HepG2 (cell line): Measurements from ENCODE around the gene ECPAS. TPM values are rescaled to one million over a fixed set of nuclear protein-coding genes. Genes with fewer than 3 reads are reported as not detected.

Experiments
- HNRNPL ChIP-seq: fragments of 200-400 bp; formaldehyde crosslinking; IDR thresholded peaks from 2 replicates; pipeline ENCODE4 v1.6.1; 2017; ENCODE audit warnings: mild to moderate bottlenecking, low read depth, low read length
- NR1H2 ChIP-seq: sonication (generic); formaldehyde crosslinking; IDR thresholded peaks from 2 replicates; pipeline ENCODE4 v1.8.1; 2022; ENCODE audit warnings: low read depth, missing genetic modification reagents, borderline replicate concordance
- TBX2 ChIP-seq: sonication (generic); formaldehyde crosslinking; IDR thresholded peaks from 2 replicates; pipeline ENCODE4 v1.5.0; 2020; ENCODE audit warnings: missing genetic modification reagents, mild to moderate bottlenecking, borderline replicate concordance
- TEAD3 ChIP-seq: optimal IDR thresholded peaks from 2 replicates; pipeline ENCODE3; 2016; ENCODE audit warnings: borderline replicate concordance
- ZBTB8A ChIP-seq: sonication (generic); formaldehyde crosslinking; IDR thresholded peaks from 2 replicates; pipeline ENCODE4 v1.4.0; 2020; ENCODE audit warnings: mild to moderate bottlenecking, low read depth, missing genetic modification reagents, borderline replicate concordance
- ZNF446 ChIP-seq: sonication (generic); formaldehyde crosslinking; IDR thresholded peaks from 2 replicates; pipeline ENCODE4 v1.5.0; 2020; ENCODE audit warnings: mild to moderate bottlenecking, missing genetic modification reagents
- ZNF737 ChIP-seq: sonication (generic); formaldehyde crosslinking; IDR thresholded peaks from 2 replicates; pipeline ENCODE4 v1.5.0; 2020; ENCODE audit warnings: missing genetic modification reagents, mild to moderate bottlenecking, borderline replicate concordance
- polyA plus RNA-seq, 8 experiments: library from polyadenylated mRNA; depleted of rRNA in 3 of 8; stranded (reverse) in 7 of 8; unstranded in 1 of 8; fragments of >200 nt; fragmentation: Illumina TruSeq in 4 of 8; extraction: Trizol in 4 of 8; gene quantifications; 2 replicates each; pipeline versions ENCODE4 v1.2.1 to v1.2.3, GENCODE V29; 2011 to 2016; ENCODE audit warnings: low read depth in 4 of 8, missing spikeins in 1 of 8, mixed read lengths in 1 of 8; ENCODE audit not compliant: insufficient read depth in 1 of 8
- total RNA-seq, 5 experiments: library from RNA; depleted of rRNA; stranded (reverse); fragments of >200 nt; fragmentation: Illumina TruSeq; extraction: Trizol; gene quantifications; 2 replicates each; pipeline ENCODE4 v1.2.3, GENCODE V29; 2016; ENCODE audit warnings: low read depth in 1 of 5
- TF ChIP-seq, protein P1 (sequence below): IDR thresholded peaks from 2 replicates; pipeline ENCODE4 v1.6.1; 2016; ENCODE audit warnings: missing biosample characterization, missing genetic modification reagents, low read depth
- TF ChIP-seq, protein P2 (sequence below): sonication (generic); formaldehyde crosslinking; IDR thresholded peaks from 2 replicates; pipeline ENCODE4 v1.4.0; 2020; ENCODE audit warnings: mild to moderate bottlenecking, missing genetic modification reagents
- TF ChIP-seq, protein P3 (sequence below): IDR thresholded peaks from 2 replicates; pipeline ENCODE4 v1.6.1; 2016; ENCODE audit warnings: missing compliant biosample characterization, missing genetic modification reagents, borderline replicate concordance
- TF ChIP-seq, protein P4 (sequence below): sonication (generic); formaldehyde crosslinking; IDR thresholded peaks from 2 replicates; pipeline ENCODE4 v1.4.0; 2020; ENCODE audit warnings: mild to moderate bottlenecking, missing genetic modification reagents
- TF ChIP-seq, protein P5 (sequence below): sonication (generic); formaldehyde crosslinking; IDR thresholded peaks from 2 replicates; pipeline ENCODE4 v1.5.0; 2020; ENCODE audit warnings: mild to moderate bottlenecking, missing genetic modification reagents, borderline replicate concordance
- TF ChIP-seq, protein P6 (sequence below): sonication (generic); formaldehyde crosslinking; IDR thresholded peaks from 2 replicates; pipeline ENCODE4 v1.4.0; 2020; ENCODE audit warnings: missing genetic modification reagents, borderline replicate concordance
- TF ChIP-seq, protein P7 (sequence below): sonication (generic); formaldehyde crosslinking; IDR thresholded peaks from 2 replicates; pipeline ENCODE4 v1.4.0; 2020; ENCODE audit warnings: missing genetic modification reagents

Gene ECPAS
- total and polyA plus RNA-seq, 2 of the 13 experiments (the other 11 are each of a cell fraction or from before 2014, with no cell fraction given), result 35.3 to 58.0 TPM

DNA sequence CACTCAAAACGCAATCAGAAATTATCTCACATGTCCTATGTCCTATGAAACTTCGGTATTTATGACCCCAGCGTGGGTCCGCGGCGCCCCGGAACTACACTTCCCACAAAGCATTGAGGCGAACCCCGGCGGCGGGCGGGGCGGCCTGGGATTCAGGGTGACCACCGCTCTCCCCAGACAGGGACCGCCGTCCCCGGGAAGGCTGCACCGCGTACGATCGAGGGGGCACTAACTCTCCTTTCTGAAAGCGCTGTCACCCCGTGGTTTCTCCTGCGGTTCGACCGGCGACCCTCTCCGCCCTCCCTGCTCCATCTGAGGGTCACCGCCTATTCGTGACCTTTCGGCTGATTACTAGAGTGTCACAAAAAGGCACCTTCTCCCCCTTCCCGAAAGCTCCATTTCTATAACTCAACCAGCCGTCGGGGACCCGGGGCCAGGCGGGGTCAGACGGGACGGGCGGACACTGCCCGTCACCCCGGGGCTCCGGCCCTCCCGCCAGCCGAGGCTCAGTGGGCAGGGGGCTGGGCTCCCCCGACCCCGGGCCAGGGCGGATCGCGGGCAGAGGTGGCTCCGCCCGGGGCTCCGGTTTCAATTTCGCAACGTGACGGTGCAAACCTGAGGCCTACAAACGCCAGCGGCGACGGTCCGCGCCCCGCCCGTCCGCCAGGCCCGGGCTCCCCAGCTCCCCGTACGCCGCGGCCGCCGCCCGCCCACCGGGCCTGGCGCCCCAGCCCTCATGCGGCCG, 1.3 kb downstream of the ECPAS start (continued):
- TF ChIP-seq, protein P1, sequence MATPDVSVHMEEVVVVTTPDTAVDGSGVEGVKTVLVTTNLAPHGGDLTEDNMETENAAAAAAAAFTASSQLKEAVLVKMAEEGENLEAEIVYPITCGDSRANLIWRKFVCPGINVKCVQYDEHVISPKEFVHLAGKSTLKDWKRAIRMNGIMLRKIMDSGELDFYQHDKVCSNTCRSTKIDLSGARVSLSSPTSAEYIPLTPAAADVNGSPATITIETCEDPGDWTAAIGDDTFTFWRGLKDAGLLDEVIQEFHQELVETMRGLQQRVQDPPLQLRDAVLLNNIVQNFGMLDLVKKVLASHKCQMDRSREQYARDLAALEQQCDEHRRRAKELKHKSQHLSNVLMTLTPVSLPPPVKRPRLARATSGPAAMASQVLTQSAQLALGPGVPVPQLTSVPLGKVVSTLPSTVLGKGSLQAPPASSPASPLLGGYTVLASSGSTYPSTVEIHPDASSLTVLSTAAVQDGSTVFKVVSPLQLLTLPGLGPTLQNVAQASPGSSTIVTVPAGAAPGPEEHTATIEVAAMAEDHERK, result no peak
- TF ChIP-seq, protein P2, sequence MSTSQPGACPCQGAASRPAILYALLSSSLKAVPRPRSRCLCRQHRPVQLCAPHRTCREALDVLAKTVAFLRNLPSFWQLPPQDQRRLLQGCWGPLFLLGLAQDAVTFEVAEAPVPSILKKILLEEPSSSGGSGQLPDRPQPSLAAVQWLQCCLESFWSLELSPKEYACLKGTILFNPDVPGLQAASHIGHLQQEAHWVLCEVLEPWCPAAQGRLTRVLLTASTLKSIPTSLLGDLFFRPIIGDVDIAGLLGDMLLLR, result no peak
- TF ChIP-seq, protein P3, sequence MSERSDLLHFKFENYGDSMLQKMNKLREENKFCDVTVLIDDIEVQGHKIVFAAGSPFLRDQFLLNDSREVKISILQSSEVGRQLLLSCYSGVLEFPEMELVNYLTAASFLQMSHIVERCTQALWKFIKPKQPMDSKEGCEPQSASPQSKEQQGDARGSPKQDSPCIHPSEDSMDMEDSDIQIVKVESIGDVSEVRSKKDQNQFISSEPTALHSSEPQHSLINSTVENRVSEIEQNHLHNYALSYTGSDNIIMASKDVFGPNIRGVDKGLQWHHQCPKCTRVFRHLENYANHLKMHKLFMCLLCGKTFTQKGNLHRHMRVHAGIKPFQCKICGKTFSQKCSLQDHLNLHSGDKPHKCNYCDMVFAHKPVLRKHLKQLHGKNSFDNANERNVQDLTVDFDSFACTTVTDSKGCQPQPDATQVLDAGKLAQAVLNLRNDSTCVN (CRISPR knock-in tag), result 0 out of 2 replicates have a peak, but pooled peaks have one; percentile 30
- TF ChIP-seq, protein P4, sequence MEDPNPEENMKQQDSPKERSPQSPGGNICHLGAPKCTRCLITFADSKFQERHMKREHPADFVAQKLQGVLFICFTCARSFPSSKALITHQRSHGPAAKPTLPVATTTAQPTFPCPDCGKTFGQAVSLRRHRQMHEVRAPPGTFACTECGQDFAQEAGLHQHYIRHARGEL (CRISPR knock-in tag), result no peak
- TF ChIP-seq, protein P5, sequence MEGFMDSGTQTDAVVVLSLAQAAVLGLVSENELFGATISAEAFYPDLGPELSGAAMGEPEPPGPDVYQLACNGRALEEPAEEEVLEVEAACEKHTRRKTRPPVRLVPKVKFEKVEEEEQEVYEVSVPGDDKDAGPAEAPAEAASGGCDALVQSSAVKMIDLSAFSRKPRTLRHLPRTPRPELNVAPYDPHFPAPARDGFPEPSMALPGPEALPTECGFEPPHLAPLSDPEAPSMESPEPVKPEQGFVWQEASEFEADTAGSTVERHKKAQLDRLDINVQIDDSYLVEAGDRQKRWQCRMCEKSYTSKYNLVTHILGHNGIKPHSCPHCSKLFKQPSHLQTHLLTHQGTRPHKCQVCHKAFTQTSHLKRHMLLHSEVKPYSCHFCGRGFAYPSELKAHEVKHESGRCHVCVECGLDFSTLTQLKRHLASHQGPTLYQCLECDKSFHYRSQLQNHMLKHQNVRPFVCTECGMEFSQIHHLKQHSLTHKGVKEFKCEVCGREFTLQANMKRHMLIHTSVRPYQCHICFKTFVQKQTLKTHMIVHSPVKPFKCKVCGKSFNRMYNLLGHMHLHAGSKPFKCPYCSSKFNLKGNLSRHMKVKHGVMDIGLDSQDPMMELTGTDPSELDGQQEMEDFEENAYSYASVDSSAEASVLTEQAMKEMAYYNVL, result no peak
- TF ChIP-seq, protein P6, sequence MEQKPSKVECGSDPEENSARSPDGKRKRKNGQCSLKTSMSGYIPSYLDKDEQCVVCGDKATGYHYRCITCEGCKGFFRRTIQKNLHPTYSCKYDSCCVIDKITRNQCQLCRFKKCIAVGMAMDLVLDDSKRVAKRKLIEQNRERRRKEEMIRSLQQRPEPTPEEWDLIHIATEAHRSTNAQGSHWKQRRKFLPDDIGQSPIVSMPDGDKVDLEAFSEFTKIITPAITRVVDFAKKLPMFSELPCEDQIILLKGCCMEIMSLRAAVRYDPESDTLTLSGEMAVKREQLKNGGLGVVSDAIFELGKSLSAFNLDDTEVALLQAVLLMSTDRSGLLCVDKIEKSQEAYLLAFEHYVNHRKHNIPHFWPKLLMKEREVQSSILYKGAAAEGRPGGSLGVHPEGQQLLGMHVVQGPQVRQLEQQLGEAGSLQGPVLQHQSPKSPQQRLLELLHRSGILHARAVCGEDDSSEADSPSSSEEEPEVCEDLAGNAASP (CRISPR knock-in tag), result 0 out of 2 replicates have a peak, but pooled peaks have one; percentile 10
- TF ChIP-seq, protein P7, sequence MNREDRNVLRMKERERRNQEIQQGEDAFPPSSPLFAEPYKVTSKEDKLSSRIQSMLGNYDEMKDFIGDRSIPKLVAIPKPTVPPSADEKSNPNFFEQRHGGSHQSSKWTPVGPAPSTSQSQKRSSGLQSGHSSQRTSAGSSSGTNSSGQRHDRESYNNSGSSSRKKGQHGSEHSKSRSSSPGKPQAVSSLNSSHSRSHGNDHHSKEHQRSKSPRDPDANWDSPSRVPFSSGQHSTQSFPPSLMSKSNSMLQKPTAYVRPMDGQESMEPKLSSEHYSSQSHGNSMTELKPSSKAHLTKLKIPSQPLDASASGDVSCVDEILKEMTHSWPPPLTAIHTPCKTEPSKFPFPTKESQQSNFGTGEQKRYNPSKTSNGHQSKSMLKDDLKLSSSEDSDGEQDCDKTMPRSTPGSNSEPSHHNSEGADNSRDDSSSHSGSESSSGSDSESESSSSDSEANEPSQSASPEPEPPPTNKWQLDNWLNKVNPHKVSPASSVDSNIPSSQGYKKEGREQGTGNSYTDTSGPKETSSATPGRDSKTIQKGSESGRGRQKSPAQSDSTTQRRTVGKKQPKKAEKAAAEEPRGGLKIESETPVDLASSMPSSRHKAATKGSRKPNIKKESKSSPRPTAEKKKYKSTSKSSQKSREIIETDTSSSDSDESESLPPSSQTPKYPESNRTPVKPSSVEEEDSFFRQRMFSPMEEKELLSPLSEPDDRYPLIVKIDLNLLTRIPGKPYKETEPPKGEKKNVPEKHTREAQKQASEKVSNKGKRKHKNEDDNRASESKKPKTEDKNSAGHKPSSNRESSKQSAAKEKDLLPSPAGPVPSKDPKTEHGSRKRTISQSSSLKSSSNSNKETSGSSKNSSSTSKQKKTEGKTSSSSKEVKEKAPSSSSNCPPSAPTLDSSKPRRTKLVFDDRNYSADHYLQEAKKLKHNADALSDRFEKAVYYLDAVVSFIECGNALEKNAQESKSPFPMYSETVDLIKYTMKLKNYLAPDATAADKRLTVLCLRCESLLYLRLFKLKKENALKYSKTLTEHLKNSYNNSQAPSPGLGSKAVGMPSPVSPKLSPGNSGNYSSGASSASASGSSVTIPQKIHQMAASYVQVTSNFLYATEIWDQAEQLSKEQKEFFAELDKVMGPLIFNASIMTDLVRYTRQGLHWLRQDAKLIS (CRISPR knock-in tag), result no peak
- TF ChIP-seq ZNF737 (CRISPR knock-in tag) (no peak), ZNF446 (CRISPR knock-in tag) (peak; percentile 74; the same call in 1 of the 2 replicates), TBX2 (no peak; the same call in 1 of the 2 replicates), TEAD3 (CRISPR knock-in tag) (no peak), ZBTB8A (no peak), HNRNPL (no peak), NR1H2 (no peak)
